GM12878 (cell line): ENCODE measurements around the gene VSIG10L. TPM values are rescaled to one million over a fixed set of nuclear protein-coding genes. Genes with fewer than 3 reads are reported as not detected.

ENCODE experiments used
- CTCF ChIP-seq, 3 experiments: IDR thresholded peaks in 2 of 3; conservative IDR thresholded peaks in 1 of 3; 2 replicates each; pipeline ENCODE4 v1.5.1; 2011; ENCODE audit warnings: low read depth in 3 of 3, low read length in 3 of 3, mild to moderate bottlenecking in 3 of 3, control low read depth in 2 of 3, moderate library complexity in 2 of 3, inconsistent platforms in 1 of 3, mixed read lengths in 1 of 3; ENCODE audit not compliant: control insufficient read depth in 2 of 3, insufficient read depth in 1 of 3; ENCODE audit errors: extremely low read depth in 1 of 3
- CUX1 ChIP-seq: IDR thresholded peaks from 2 replicates; pipeline ENCODE4 v1.6.1; 2012; ENCODE audit warnings: improper control_type of control experiment, low read depth, low read length; ENCODE audit not compliant: insufficient replicate concordance
- E4F1 ChIP-seq: fragments of 450-650 bp; IDR thresholded peaks from 2 replicates; pipeline ENCODE4 v1.6.1; 2018; ENCODE audit warnings: borderline replicate concordance, mild to moderate bottlenecking; ENCODE audit not compliant: partially characterized antibody
- HDAC2 ChIP-seq: fragments of 200-600 bp; sonication (generic); IDR thresholded peaks from 2 replicates; pipeline ENCODE4 v1.6.1; 2017
- SIN3A ChIP-seq: IDR thresholded peaks from 2 replicates; pipeline ENCODE4 v1.6.1; 2012; ENCODE audit warnings: low read depth, low read length, improper control_type of control experiment
- ZBED1 ChIP-seq: IDR thresholded peaks from 2 replicates; pipeline ENCODE4 v1.6.1; 2016; ENCODE audit warnings: borderline replicate concordance
- ZBTB40 ChIP-seq: fragments of 450-650 bp; IDR thresholded peaks from 2 replicates; pipeline ENCODE4 v1.6.1; 2016; ENCODE audit warnings: mild to moderate bottlenecking, moderate library complexity, borderline replicate concordance
- polyA plus RNA-seq, 11 experiments: library from polyadenylated mRNA; depleted of rRNA in 4 of 11; unstranded in 6 of 11; stranded (reverse) in 5 of 11; fragments of >200 nt; fragmentation: Nextera tagmentation in 4 of 11; fragmentation: Illumina TruSeq in 1 of 11; extraction: Ambion mirVana in 4 of 11; extraction: Trizol in 1 of 11; gene quantifications; 1 replicate in 1 of 11; 2 replicates in 10 of 11; pipeline versions ENCODE4 v1.2.1 to v1.2.3, GENCODE V29; 2011 to 2016; ENCODE audit warnings: inconsistent platforms in 2 of 11, missing spikeins in 2 of 11, low read depth in 1 of 11
- total RNA-seq, 4 experiments: library from RNA; depleted of rRNA in 3 of 4; stranded (reverse); fragments of >200 nt in 3 of 4; fragmentation: Illumina TruSeq in 1 of 4; extraction: Trizol in 1 of 4; gene quantifications; 2 replicates each; pipeline versions ENCODE4 v1.2.1 to v1.2.3, GENCODE V29; 2013 to 2021
- TF ChIP-seq, protein P1 (sequence below): fragments of 150-350 bp; IDR thresholded peaks from 2 replicates; pipeline ENCODE4 v1.6.1; 2016; ENCODE audit warnings: low read depth, low read length

Gene VSIG10L
- total and polyA plus RNA-seq, 10 of the 15 experiments (the other 5 are each of a cell fraction or from before 2014, with no cell fraction given) = 0.09 to 0.93 (median 0.49) TPM

- TF ChIP-seq, protein P1, sequence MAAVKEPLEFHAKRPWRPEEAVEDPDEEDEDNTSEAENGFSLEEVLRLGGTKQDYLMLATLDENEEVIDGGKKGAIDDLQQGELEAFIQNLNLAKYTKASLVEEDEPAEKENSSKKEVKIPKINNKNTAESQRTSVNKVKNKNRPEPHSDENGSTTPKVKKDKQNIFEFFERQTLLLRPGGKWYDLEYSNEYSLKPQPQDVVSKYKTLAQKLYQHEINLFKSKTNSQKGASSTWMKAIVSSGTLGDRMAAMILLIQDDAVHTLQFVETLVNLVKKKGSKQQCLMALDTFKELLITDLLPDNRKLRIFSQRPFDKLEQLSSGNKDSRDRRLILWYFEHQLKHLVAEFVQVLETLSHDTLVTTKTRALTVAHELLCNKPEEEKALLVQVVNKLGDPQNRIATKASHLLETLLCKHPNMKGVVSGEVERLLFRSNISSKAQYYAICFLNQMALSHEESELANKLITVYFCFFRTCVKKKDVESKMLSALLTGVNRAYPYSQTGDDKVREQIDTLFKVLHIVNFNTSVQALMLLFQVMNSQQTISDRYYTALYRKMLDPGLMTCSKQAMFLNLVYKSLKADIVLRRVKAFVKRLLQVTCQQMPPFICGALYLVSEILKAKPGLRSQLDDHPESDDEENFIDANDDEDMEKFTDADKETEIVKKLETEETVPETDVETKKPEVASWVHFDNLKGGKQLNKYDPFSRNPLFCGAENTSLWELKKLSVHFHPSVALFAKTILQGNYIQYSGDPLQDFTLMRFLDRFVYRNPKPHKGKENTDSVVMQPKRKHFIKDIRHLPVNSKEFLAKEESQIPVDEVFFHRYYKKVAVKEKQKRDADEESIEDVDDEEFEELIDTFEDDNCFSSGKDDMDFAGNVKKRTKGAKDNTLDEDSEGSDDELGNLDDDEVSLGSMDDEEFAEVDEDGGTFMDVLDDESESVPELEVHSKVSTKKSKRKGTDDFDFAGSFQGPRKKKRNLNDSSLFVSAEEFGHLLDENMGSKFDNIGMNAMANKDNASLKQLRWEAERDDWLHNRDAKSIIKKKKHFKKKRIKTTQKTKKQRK = no peak
- TF ChIP-seq SIN3A (no peak), HDAC2 (no peak), ZBED1 (peak; percentile 51; the same call in 1 of the 2 replicates), CUX1 (no peak), CTCF (IDR thresholded peaks at IDR 0.05 in 2 of 3, conservative IDR thresholded peaks at IDR 0.05 in 1 of 3; ENCODE audit: control insufficient read depth in 2 of 3, extremely low read depth in 1 of 3, insufficient read depth in 1 of 3, low read depth in 3 of 3, low read length in 3 of 3) (no peak), E4F1 (no peak), ZBTB40 (no peak)
Measured at GRCh38 chr19:51366389-51367254, 24.7 kb upstream of the VSIG10L start (continued).
